HEK293T (cell line): ENCODE data around the gene STK32A.

Source experiments
- ARNT ChIP-seq: fragments of 450-650 bp; IDR thresholded peaks from 2 replicates; pipeline ENCODE4 v1.6.1; 2017; ENCODE audit warnings: mild to moderate bottlenecking
- BHLHE40 ChIP-seq: fragments of 450-650 bp; IDR thresholded peaks from 2 replicates; pipeline ENCODE4 v1.6.1; 2016; ENCODE audit warnings: mild to moderate bottlenecking, moderate library complexity, borderline replicate concordance
- ELF4 ChIP-seq: fragments of 450-650 bp; IDR thresholded peaks from 2 replicates; pipeline ENCODE4 v1.6.1; 2017; ENCODE audit warnings: antibody characterized with exemption
- FOXA1 ChIP-seq: fragments of 450-650 bp; IDR thresholded peaks from 2 replicates; pipeline ENCODE4 v1.6.1; 2016; ENCODE audit warnings: mild to moderate bottlenecking
- FOXK2 ChIP-seq: fragments of 450-650 bp; IDR thresholded peaks from 2 replicates; pipeline ENCODE4 v1.6.1; 2016; ENCODE audit warnings: mild to moderate bottlenecking
- FOXM1 ChIP-seq: fragments of 450-650 bp; IDR thresholded peaks from 2 replicates; pipeline ENCODE4 v1.6.1; 2017; ENCODE audit warnings: mild to moderate bottlenecking, borderline replicate concordance
- HDGF ChIP-seq: fragments of 450-650 bp; IDR thresholded peaks from 2 replicates; pipeline ENCODE4 v1.6.1; 2017; ENCODE audit warnings: antibody characterized with exemption, borderline replicate concordance
- L3MBTL2 ChIP-seq: fragments of 450-650 bp; conservative IDR thresholded peaks from 2 replicates; pipeline ENCODE4 v1.6.1; 2016; ENCODE audit warnings: mild to moderate bottlenecking
- LEF1 ChIP-seq: fragments of 450-650 bp; IDR thresholded peaks from 2 replicates; pipeline ENCODE4 v1.6.1; 2017; ENCODE audit warnings: mild to moderate bottlenecking, borderline replicate concordance
- NFRKB ChIP-seq: fragments of 450-650 bp; IDR thresholded peaks from 2 replicates; pipeline ENCODE4 v1.6.1; 2016; ENCODE audit warnings: mild to moderate bottlenecking, moderate library complexity
- SP1 ChIP-seq: fragments of 450-650 bp; IDR thresholded peaks from 2 replicates; pipeline ENCODE4 v1.6.1; 2017
- SUZ12 ChIP-seq: fragments of 450-650 bp; IDR thresholded peaks from 2 replicates; pipeline ENCODE4 v1.6.1; 2016; ENCODE audit warnings: mild to moderate bottlenecking
- ZNF384 ChIP-seq: fragments of 450-650 bp; IDR thresholded peaks from 2 replicates; pipeline ENCODE4 v1.6.1; 2016
- TF ChIP-seq, protein P1 (sequence below): fragments of 450-650 bp; IDR thresholded peaks from 2 replicates; pipeline ENCODE4 v1.6.1; 2016

- TF ChIP-seq SUZ12, result no peak
- TF ChIP-seq BHLHE40, result no peak
- TF ChIP-seq ARNT, result no peak
- no peak for TF ChIP-seq ZNF384
- TF ChIP-seq LEF1, result no peak
- no peak for TF ChIP-seq FOXK2
- no peak for TF ChIP-seq FOXM1
- TF ChIP-seq SP1, result no peak
- no peak for TF ChIP-seq HDGF
- TF ChIP-seq NFRKB, result no peak
- no peak for TF ChIP-seq FOXA1
- TF ChIP-seq, protein P1, sequence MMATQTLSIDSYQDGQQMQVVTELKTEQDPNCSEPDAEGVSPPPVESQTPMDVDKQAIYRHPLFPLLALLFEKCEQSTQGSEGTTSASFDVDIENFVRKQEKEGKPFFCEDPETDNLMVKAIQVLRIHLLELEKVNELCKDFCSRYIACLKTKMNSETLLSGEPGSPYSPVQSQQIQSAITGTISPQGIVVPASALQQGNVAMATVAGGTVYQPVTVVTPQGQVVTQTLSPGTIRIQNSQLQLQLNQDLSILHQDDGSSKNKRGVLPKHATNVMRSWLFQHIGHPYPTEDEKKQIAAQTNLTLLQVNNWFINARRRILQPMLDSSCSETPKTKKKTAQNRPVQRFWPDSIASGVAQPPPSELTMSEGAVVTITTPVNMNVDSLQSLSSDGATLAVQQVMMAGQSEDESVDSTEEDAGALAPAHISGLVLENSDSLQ, result no peak
- TF ChIP-seq L3MBTL2, result no peak
- no peak for TF ChIP-seq ELF4
Observed at GRCh38 chr5:147397616-147398015, 162.8 kb downstream of the STK32A start.
